Suprapubic skin (tissue), 4 donors: ENCODE measurements around the gene MT1X. TPM values are rescaled to one million over a fixed set of nuclear protein-coding genes. Genes with fewer than 3 reads are reported as not detected.

Experiments
- DNase-seq, 2 donors: peaks; one replicate each; pipeline ENCODE4 v3.0.0-alpha.2; 2019; ENCODE audit warnings: low spot score in 2 of 2
- H3K27ac ChIP-seq: fragments of 200-600 bp; sonication (generic); one replicate; pipeline ENCODE4 v1.5.1; 2019
- H3K27me3 ChIP-seq: fragments of 200-600 bp; sonication (generic); one replicate; pipeline ENCODE4 v1.5.1; 2019
- H3K36me3 ChIP-seq: fragments of 200-600 bp; sonication (generic); one replicate; pipeline ENCODE4 v1.5.1; 2019
- H3K4me1 ChIP-seq: fragments of 200-600 bp; sonication (generic); one replicate; pipeline ENCODE4 v1.5.1; 2019
- H3K4me3 ChIP-seq: fragments of 200-600 bp; sonication (generic); one replicate; pipeline ENCODE4 v1.5.1; 2019; ENCODE audit warnings: mild to moderate bottlenecking
- H3K9me3 ChIP-seq: fragments of 200-600 bp; sonication (generic); one replicate; pipeline ENCODE4 v1.5.1; 2019
- EP300 ChIP-seq: sonication (generic); formaldehyde crosslinking; IDR thresholded peaks from one replicate; pipeline ENCODE4 v1.6.1; 2017; ENCODE audit warnings: antibody characterized with exemption
- POLR2A ChIP-seq, 2 donors: fragments of 450-650 bp; IDR thresholded peaks; one replicate each; pipeline ENCODE4 v1.6.1; 2017; ENCODE audit warnings: antibody characterized with exemption in 2 of 2, mild to moderate bottlenecking in 2 of 2, moderate library complexity in 2 of 2
- POLR2AphosphoS5 ChIP-seq, 3 donors: sonication (generic); formaldehyde crosslinking; IDR thresholded peaks; one replicate each; pipeline ENCODE4 v1.6.1; 2017; ENCODE audit warnings: antibody characterized with exemption in 3 of 3
- WGBS: methylation state at CpG from one replicate; pipeline ENCODE4 v1.1.5; 2018; 5-methylcytosine and 5-hydroxymethylcytosine counted together
- total RNA-seq, 4 donors: library from RNA; depleted of rRNA; stranded (reverse); fragments of >200 nt; gene quantifications; one replicate each; pipeline ENCODE4 v1.1.0, GENCODE V29; 2016
- TF ChIP-seq, protein P1 (sequence below), 2 donors: fragments of 200-600 bp in 1 of 2; fragments of 450-650 bp in 1 of 2; sonication (generic) in 1 of 2; IDR thresholded peaks; one replicate each; pipeline ENCODE4 v1.5.1; 2016 to 2019; ENCODE audit warnings: antibody characterized with exemption in 2 of 2, mild to moderate bottlenecking in 1 of 2, moderate library complexity in 1 of 2

Gene MT1X
- total RNA-seq, 4 donors from 2014 or later: 2,588 to 6,426 (median 4,304) TPM

DNA sequence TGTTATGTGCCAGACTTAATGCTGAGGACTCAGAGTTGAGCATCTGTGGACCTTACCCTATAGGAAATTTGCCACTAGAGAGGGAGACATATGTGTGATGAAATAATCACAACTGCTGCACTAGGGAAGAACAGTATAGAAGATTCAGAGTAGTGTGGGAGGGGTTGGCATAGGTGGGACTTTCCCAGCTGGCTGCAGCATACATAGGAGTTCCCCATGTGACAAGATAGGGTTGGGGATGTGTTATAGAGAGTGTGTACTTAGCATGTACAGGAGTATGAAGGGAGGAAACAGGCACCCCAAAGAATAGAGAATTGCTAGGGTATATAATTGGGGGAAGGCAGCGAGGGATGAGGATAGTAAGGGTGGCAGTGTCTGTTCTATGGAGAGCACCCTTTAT is 50.6 kb downstream of the MT1X start:
- peaks cover 36% of the 10 kb centered on the region for H3K4me1 ChIP-seq

More for the DNA sequence above, 50.6 kb downstream of the MT1X start:
- TF ChIP-seq EP300 (no peak), POLR2AphosphoS5 (IDR thresholded peaks at IDR 0.05) (no peak), POLR2A (IDR thresholded peaks at IDR 0.05) (no peak)
- TF ChIP-seq, protein P1, sequence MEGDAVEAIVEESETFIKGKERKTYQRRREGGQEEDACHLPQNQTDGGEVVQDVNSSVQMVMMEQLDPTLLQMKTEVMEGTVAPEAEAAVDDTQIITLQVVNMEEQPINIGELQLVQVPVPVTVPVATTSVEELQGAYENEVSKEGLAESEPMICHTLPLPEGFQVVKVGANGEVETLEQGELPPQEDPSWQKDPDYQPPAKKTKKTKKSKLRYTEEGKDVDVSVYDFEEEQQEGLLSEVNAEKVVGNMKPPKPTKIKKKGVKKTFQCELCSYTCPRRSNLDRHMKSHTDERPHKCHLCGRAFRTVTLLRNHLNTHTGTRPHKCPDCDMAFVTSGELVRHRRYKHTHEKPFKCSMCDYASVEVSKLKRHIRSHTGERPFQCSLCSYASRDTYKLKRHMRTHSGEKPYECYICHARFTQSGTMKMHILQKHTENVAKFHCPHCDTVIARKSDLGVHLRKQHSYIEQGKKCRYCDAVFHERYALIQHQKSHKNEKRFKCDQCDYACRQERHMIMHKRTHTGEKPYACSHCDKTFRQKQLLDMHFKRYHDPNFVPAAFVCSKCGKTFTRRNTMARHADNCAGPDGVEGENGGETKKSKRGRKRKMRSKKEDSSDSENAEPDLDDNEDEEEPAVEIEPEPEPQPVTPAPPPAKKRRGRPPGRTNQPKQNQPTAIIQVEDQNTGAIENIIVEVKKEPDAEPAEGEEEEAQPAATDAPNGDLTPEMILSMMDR (IDR thresholded peaks at IDR 0.05): no peak
- Histone ChIP-seq H3K27me3 (no peaks in the 10 kb centered on the region), H3K4me3 (no peak overlapping the region), H3K27ac (no peak overlapping the region), H3K36me3 (no peaks in the 10 kb centered on the region), H3K9me3 (no peaks in the 10 kb centered on the region)
- no peak for DNase-seq
- WGBS: 100% methylated on average over 1 of the region's 1 CpG

Other genes with a start within 250 kb of the MT1X start
- gene NUDT21, start 231.1 kb upstream of the MT1X start, total RNA-seq: 10 to 100 TPM; 36.9 to 49.8 (median 39.9) TPM
- gene OGFOD1, start 230.9 kb upstream of the MT1X start, total RNA-seq: 10 to 100 TPM; 23.8 to 31.9 (median 25.8) TPM
- gene BBS2, start 162.4 kb upstream of the MT1X start, total RNA-seq: 100 to 1,000 TPM in 2 of 4 donors, 10 to 100 TPM in 2; 79.2 to 237 (median 99.2) TPM
- 1,000 to 10,000 TPM in 1 of 4 donors, 100 to 1,000 TPM in 2, not detected in 1; 113 to 1,552 (median 179) TPM for gene MT4, start 117.4 kb upstream of the MT1X start, total RNA-seq
- gene MT3, start 92.9 kb upstream of the MT1X start, total RNA-seq: not detected
- 1,000 to 10,000 TPM in 1 of 4 donors, 100 to 1,000 TPM in 3; 375 to 1,014 (median 463) TPM for gene MT2A, start 73.9 kb upstream of the MT1X start, total RNA-seq
- 1,000 to 10,000 TPM in 1 of 4 donors, 100 to 1,000 TPM in 3; 454 to 1,259 (median 584) TPM for gene MT1E, start 56.7 kb upstream of the MT1X start, total RNA-seq
- gene MT1M, start 49.8 kb upstream of the MT1X start, total RNA-seq: 10 to 100 TPM; 13.6 to 41.7 (median 20.5) TPM
- gene MT1A, start 43.8 kb upstream of the MT1X start, total RNA-seq: 10 to 100 TPM in 3 of 4 donors, 1 to 10 TPM in 1; 5.2 to 93.7 (median 29.4) TPM
- not detected for gene MT1B, start 30.6 kb upstream of the MT1X start, total RNA-seq
- 10 to 100 TPM in 3 of 4 donors, 1 to 10 TPM in 1; 5.6 to 16.6 (median 12.9) TPM for gene MT1F, start 24.5 kb upstream of the MT1X start, total RNA-seq
- 100 to 1,000 TPM in 1 of 4 donors, 10 to 100 TPM in 3; 35.9 to 117 (median 62.7) TPM for gene MT1G, start 14.4 kb upstream of the MT1X start, total RNA-seq
- 10 to 100 TPM in 2 of 4 donors, 1 to 10 TPM in 2; 1.9 to 23.9 (median 11.9) TPM for gene MT1H, start 12.7 kb upstream of the MT1X start, total RNA-seq
- gene NUP93, start 47.7 kb downstream of the MT1X start, total RNA-seq: 10 to 100 TPM; 27.9 to 56.6 (median 44.1) TPM
- gene SLC12A3, start 182.7 kb downstream of the MT1X start, total RNA-seq: under 1 TPM in 1 of 4 donors, not detected in 3; 0.13 TPM
- gene HERPUD1, start 249.7 kb downstream of the MT1X start, total RNA-seq: 100 to 1,000 TPM; 146 to 246 (median 160) TPM